ENCODE data around the gene COL16A1.

The COL16A1 gene

GRCh38 chr1:31645274-31645568, 58.6 kb downstream of the COL16A1 start:
- DNase-seq: no peak

DNA sequence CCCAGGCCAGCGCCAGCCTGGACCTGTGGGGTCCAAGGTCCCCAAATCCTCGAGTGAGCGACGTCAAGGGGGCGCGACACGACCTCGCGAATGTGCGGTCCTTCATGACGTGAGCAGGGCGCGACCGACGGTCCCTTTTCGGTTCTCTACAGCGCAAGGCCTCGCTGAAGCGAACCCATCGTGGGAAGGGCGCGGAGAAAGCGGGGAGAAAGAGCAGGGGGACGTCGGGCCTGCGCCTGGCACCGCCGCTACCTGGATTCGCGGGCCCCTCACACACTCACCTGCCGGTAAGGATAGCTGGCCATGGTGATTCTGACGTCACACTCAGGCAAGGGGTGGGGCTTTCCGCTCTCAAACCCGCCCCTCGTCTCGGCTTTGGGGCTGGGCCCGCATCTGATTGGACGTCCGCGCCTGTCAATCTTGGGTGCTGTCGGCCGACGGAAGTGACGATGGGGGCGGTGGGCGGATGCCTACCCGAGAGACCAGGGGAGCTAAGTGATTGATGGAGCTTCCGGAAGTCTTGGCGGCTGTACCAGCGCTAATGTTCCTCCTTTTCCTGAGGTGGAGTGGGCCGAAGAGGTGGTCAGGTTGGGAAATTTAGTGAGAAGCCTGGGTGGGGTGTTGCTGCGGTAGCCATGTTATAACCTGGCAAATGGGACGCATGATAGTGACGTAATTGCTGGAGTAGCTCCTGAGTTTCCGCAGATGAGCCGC, 59.1 kb downstream of the COL16A1 start, which contains the start of gene PEF1:
Gene PEF1, minus strand, starts transcription at position 317 of the 714 bp plus-strand sequence. Its CDS starts 12 bp downstream, at position 305.
- DNase-seq: peak; percentile 98

DNA sequence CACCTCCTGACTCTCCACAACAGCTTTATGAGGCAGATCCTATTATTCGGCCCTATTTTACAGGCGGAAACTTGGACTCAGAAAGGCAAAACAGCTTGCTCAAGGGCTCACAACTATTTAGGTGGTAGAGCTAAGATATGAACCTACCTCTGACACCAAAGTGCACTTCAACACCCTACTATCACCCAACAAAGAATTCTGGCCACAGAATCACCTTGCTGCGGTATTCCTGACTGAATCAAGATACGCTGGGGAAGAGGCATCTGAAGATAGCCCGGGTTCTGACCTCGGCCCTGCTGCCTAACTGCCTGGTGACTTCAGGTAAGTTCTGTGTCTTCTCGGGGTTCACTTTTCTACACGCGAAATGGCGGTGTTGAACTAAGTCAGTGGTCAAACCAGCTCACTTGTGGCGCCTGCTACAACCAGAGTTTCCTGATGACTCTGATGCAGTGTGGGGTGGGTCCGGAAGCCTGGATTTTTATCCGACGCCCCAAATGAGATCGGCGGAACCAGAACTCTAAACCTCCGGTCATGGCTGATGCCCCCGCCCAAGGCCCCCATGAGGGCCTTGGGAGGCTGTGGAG, 59.7 kb downstream of the COL16A1 start:
- DNase-seq: no peak

DNA sequence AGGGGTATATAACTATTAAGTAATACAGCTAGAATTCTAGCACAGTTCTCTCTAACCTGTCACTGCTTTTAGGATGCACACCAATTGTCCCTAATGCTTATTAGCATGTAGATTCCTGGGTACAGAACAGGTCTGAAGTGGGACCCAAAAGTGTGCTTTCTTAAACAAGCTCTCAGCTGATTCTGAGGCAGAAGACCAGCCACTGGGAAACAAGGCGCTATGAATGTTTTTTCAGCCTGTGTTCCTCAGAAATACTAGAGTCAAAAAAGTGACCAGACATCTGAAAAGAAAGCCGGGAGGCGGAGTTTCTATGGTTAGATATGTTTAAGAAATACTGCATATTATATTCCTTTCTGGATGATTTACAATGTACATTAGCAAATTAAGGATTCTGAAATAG, 60.9 kb downstream of the COL16A1 start:
- DNase-seq: no peak

DNA sequence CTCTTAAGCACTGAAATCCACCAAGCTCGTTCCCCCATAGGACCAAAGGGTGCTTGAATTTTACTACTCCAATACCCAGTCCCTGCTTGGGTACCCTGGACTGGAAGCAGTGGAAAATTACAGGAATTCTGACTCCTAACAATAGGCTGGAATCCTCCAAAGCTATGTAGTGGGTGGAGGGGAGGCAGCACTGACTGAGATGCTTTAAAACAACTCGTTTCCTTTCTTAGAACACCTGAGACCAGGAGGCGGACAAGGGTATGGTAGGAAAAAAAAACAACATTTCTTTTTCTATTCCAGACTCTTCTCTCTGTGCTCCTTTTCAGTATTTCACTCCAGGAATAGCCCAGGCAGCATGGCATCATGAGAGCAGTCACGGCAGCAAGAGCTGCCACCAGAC, 61.5 kb downstream of the COL16A1 start:
- DNase-seq: no peak

DNA sequence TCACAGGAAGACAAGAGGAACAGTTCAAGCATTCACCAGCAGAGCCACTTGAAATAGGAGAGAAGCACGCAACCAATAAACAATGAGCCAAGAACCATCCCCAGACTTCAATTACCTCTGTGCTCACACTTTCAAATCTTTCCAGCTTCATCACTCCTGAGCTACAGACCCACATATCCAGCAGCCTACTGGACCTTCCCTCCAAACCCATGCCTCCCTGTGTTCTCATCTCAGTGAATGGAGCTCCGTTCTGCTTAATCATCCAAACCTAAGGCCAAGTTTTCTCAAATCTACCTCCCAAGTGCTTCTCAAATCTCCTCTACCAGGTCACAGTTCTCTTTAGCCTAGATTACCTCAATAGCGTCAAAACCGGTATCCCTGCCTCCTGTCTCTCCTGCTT, 62.9 kb downstream of the COL16A1 start:
- DNase-seq: no peak

GRCh38 chr1:31640179-31640578, 63.6 kb downstream of the COL16A1 start:
- DNase-seq: no peak

DNA sequence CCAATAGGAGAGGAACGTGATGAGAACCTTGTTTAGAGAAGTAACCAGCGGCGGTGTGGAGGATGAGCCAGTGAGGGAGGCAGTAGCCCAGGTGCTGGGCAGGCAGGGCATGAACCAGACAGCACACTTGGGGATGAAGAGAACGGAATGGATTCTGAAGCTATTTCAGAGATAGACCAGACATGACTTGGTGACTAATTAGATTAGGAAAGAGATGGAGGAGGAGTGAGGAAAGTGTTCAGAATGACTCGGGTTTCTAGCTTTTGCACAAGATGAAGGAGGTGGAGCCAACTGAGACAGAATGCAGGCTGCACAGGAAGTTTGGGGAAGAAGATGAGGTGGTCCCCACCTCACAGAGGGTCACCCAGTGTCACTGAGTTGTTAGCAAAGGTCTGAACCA, 64.3 kb downstream of the COL16A1 start:
- no peak for DNase-seq

DNA sequence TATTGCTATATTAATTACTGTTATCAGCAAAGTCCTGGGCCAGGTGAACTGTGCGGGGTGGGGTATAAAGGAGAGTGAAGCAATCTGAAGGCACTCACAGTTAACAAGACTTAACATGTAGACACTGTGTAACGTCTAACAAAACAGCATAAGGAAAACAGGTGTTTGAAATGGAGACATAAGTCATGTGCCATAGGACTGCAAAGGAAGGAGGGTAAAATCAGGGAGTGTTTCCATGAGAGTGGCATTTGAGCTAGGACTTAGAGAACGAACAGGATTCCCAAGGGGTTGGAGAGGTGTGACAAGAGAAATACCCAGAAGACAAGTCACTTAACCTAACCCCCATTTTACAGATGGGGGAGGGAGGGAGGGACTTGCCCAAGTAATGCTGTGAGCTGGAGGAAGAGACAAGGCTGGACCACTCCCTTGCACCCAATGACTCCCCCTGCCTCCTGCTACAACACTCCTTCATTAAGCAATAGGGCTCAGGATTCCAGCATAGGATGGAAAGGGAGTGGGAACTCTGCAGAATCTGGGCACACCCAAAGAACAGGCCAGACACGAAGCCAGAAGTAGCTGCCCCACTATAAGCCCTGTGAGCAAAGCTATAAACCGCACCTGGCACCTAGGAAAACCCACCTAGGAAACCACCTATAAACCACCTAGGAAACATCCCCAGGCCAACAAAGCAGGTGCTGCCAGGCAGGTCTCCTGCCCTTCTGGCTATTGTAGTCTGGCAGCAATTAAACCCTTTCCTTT, 65.7 kb downstream of the COL16A1 start:
- no peak for DNase-seq

DNA sequence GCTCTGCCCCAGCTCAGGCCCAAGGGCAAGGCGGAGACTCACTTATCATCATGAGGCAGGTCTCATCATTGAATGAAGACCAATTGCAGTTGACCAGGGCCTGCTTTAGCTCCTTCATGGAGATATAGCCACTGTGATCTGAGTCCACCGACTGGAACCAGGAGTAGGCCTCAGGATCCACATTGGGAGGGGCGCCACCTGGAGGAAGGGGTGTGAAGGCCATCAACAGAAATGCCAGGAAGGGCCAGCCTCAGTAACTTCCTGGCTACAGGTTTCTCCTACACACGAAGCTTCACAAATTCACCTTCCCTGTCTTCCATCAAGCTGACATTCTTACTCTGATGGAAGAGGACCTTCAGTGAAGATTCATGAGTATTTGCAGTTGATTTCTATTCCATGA, 70.7 kb downstream of the COL16A1 start:
- no peak for DNase-seq

DNA sequence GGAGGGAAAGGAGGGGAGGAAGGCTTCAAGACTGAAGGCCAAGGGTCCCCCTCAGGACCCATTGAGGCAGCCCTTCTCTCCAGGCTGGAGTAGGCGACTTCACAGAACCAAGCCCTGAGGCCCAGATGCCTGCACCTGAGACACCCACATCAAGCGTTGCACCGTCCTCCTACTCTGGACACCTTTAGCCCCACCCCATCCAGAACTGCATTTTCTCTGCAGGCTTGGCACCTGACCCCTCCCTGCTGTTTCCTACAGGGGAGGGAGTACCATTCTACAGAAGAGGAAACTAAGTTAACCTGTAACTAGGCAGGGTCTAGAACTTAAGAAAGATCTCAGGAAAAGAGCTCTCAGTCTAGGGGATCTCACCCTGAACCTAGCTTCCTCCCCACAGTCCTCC, 71.2 kb downstream of the COL16A1 start:
- no peak for DNase-seq

DNA sequence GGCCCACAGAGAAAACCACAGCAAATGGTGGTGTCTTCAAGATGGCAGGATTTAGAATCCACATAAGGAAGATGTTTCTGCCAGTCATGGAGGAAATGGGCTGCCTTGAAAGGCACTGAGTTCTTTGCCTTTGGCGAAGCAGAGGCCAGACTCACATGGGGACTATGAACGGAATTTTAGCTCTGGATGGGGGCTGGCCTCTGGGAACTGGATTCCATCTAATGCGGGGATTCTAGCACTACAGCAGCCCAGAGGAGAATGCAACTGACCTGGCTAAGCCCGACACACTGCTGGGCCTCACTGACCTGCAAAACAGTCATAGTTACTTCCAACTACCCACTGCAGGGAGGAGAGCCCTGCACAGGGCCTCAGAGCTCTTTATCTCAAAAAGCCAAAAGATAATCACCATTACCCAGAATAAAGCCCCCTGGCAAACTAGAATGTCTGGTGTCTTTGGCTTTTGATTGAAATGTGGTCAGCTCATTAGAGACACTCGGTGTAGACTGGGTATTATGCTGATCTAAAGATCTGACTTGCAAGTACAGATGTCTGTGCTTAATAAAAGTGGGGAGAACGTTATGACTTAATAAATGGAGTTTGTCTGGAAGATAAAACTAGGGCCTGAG, 74.8 kb downstream of the COL16A1 start:
- no peak for DNase-seq

DNA sequence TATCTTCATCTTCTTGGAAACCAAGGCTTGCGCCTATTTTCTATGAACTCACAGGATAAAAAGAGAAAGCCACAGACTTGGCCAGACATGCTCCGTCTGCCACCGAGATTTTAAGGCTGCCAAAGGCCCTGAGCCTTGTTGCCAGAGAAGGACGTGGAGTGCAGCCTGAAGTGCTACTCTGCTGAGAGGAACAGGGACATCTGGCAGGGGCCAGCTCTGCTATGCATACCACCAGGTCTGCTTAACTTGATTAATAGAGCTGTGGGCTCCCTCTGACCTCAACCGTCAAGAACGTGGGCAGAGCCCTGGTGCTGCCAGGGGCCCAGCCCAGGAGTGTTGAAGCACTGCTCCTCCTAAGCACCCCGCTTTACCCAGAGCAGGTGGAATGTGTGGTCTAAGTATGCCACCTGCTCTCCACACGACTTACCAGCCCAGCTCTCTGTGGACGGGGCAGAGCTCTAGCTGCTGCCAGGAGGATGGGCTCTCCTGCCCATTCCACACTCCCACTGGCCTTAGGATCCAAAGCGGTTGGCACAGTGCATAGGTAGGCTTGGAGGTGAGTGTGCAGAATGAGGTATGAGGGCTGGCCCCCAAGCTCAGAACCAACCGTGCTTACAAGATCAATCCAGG, 75.8 kb downstream of the COL16A1 start:
- DNase-seq: no peak

- DNase-seq: no peak
Measured at GRCh38 chr1:31627301-31627929, 76.4 kb downstream of the COL16A1 start.

GRCh38 chr1:31626223-31627207, 77.3 kb downstream of the COL16A1 start:
- no peak for DNase-seq

GRCh38 chr1:31625561-31626222, 78.1 kb downstream of the COL16A1 start:
- no peak for DNase-seq

DNA sequence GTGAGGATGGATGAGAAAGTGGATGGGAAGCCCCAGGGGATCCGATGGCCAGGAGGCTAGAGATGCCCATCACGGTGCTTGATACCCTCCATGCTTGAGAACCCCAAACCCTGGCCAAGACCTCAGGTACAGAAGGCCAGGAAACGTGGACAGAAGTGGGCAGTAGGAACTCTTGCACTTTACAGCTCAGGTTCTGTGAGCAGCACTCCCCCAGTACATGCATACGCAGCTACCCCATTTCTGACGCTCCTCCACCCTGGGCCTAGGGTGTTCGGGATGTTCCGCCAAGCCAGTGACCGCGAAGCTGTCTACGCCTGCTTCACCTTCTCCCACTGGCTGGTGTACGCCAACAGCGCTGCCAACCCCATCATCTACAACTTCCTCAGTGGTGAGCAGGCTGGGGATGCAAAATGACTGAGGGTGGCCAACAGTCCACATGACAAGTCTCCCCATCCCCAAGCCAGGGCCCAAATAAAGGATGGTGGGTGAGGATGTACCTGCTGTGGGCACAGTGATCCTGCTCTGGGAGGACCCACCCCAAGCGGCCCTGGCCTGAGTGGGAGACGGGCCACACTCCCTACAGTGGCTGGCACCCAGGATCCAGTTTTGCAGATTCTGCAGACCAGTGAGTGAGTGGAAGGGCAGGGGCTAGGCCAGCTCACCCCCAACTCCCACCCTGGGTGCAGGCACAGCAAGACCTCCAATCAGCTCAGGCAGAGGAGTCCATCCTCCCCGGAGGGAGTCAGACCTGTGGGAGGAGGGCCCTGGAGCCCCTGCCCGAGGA, 78.9 kb downstream of the COL16A1 start:
- no peak for DNase-seq

- DNase-seq: no peak
Measured at GRCh38 chr1:31624309-31624708, 79.5 kb downstream of the COL16A1 start.

GRCh38 chr1:31623365-31623764, 80.5 kb downstream of the COL16A1 start:
- DNase-seq: no peak

All from CD4-positive, alpha-beta T cell treated with Interleukin-15 for 1 hour (primary cell).